Transverse colon (tissue), 4 donors: Measurements from ENCODE around the gene SERBP1.

Experiments used
- POLR2A ChIP-seq: fragments of 450-650 bp; IDR thresholded peaks from one replicate; pipeline ENCODE4 v1.6.1; 2016; ENCODE audit warnings: antibody characterized with exemption, mild to moderate bottlenecking, moderate library complexity
- POLR2AphosphoS5 ChIP-seq, 3 donors: sonication (generic); formaldehyde crosslinking; IDR thresholded peaks; one replicate each; pipeline ENCODE4 v1.6.1; 2016; ENCODE audit warnings: antibody characterized with exemption in 3 of 3
- TF ChIP-seq, protein P1 (sequence below), 5 experiments: fragments of 200-600 bp in 3 of 5; fragments of 450-650 bp in 2 of 5; sonication (generic) in 3 of 5; IDR thresholded peaks; 1 replicate in 2 of 5; 2 replicates in 3 of 5; pipeline ENCODE4 v1.5.1; 2016 to 2017; ENCODE audit warnings: antibody characterized with exemption in 5 of 5, inconsistent platforms in 3 of 5, mild to moderate bottlenecking in 2 of 5, moderate library complexity in 1 of 5

DNA sequence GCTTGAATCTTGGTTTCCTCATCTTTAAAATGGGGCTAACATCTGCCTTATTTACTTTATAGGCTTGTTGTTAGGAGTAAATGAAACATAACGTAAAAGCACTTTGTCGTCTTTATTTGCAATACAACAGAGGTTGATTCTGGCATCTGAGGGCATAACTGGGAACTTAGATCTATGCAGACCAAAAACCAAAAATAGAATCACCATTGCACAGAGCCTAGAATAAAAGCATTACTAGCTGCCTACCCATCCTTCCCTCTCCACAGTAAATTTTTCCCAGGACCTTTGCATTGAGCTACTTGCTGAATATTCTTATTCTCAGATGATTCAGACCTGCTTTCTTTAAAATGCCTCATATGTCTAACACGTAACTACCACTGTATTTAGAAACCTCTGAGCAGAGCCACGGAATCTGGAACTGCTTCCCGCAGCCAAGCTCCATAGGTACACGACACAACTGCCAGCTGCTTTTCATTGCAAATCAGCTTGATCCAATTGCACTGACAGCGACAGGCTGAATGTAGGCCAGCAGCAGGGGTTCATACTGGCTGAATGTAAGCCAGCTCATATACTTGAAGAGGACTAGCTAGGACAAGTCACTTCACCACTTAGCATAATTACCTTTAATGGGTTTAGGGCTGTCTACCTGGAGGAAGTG is 33.2 kb upstream of the SERBP1 start:
- TF ChIP-seq, protein P1, sequence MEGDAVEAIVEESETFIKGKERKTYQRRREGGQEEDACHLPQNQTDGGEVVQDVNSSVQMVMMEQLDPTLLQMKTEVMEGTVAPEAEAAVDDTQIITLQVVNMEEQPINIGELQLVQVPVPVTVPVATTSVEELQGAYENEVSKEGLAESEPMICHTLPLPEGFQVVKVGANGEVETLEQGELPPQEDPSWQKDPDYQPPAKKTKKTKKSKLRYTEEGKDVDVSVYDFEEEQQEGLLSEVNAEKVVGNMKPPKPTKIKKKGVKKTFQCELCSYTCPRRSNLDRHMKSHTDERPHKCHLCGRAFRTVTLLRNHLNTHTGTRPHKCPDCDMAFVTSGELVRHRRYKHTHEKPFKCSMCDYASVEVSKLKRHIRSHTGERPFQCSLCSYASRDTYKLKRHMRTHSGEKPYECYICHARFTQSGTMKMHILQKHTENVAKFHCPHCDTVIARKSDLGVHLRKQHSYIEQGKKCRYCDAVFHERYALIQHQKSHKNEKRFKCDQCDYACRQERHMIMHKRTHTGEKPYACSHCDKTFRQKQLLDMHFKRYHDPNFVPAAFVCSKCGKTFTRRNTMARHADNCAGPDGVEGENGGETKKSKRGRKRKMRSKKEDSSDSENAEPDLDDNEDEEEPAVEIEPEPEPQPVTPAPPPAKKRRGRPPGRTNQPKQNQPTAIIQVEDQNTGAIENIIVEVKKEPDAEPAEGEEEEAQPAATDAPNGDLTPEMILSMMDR (IDR thresholded peaks at IDR 0.05) = no peak
- no peak for TF ChIP-seq POLR2AphosphoS5 (IDR thresholded peaks at IDR 0.05)
- TF ChIP-seq POLR2A = no peak
